NCI-H187 (cell line): ENCODE measurements around the gene ABI3BP.

Experiments used
- DNase-seq, 2 experiments: peaks; one replicate each; lab custom pipeline; 2025; lab: John Stamatoyannopoulos, UW

Gene ABI3BP

GRCh38 chr3:100775669-100776068, 217.6 kb downstream of the ABI3BP start:
- no peak for DNase-seq

- DNase-seq, result no peak
Observed at GRCh38 chr3:100775226-100775625, 218.0 kb downstream of the ABI3BP start.

GRCh38 chr3:100769693-100770092, 223.5 kb downstream of the ABI3BP start:
- no peak for DNase-seq

- DNase-seq, result no peak
Observed at GRCh38 chr3:100766069-100766468, 227.2 kb downstream of the ABI3BP start.

- DNase-seq, result no peak
Observed at GRCh38 chr3:100765437-100765975, 227.7 kb downstream of the ABI3BP start.

GRCh38 chr3:100761951-100762350, 231.3 kb downstream of the ABI3BP start:
- DNase-seq, result no peak

- no peak for DNase-seq
Observed at GRCh38 chr3:100761211-100761942, 231.8 kb downstream of the ABI3BP start.

GRCh38 chr3:100760377-100760776, 232.8 kb downstream of the ABI3BP start:
- DNase-seq, result no peak

- no peak for DNase-seq
Observed at GRCh38 chr3:100759950-100760349, 233.3 kb downstream of the ABI3BP start.

GRCh38 chr3:100759159-100759558, 234.1 kb downstream of the ABI3BP start:
- no peak for DNase-seq

- no peak for DNase-seq
Observed at GRCh38 chr3:100756441-100756840, 236.8 kb downstream of the ABI3BP start.

- no peak for DNase-seq
Observed at GRCh38 chr3:100754563-100755334, 238.5 kb downstream of the ABI3BP start.

- DNase-seq, result no peak
Observed at GRCh38 chr3:100753846-100754245, 239.4 kb downstream of the ABI3BP start.

- no peak for DNase-seq
Observed at GRCh38 chr3:100748967-100749366, 244.3 kb downstream of the ABI3BP start.

- DNase-seq, result no peak
Observed at GRCh38 chr3:100748220-100748619, 245.0 kb downstream of the ABI3BP start.

- DNase-seq, result no peak
Observed at GRCh38 chr3:100746092-100746491, 247.1 kb downstream of the ABI3BP start.

- DNase-seq, result no peak
Observed at GRCh38 chr3:100745617-100746016, 247.6 kb downstream of the ABI3BP start.

- DNase-seq, result no peak
Observed at GRCh38 chr3:100744671-100745070, 248.6 kb downstream of the ABI3BP start.

- DNase-seq, result no peak
Observed at GRCh38 chr3:100743535-100743934, 249.7 kb downstream of the ABI3BP start.

GRCh38 chr3:100740207-100740606, 253.0 kb downstream of the ABI3BP start:
- DNase-seq, result no peak

GRCh38 chr3:100737334-100737733, 255.9 kb downstream of the ABI3BP start:
- no peak for DNase-seq

- DNase-seq, result no peak
Observed at GRCh38 chr3:100732435-100732834, 260.8 kb downstream of the ABI3BP start.

GRCh38 chr3:100730524-100730923, 262.7 kb downstream of the ABI3BP start:
- no peak for DNase-seq
